GM23338 (cell line): ENCODE measurements around the gene PCDH1. TPM values are rescaled to one million over a fixed set of nuclear protein-coding genes. Genes with fewer than 3 reads are reported as not detected.

Source experiments
- ATAC-seq: fragments of 200-7000 bp; cut with Tn5 transposase; 3 replicates; pipeline ENCODE4 v1.9.1; 2020
- DNase-seq: peaks from one replicate; pipeline ENCODE4 v3.0.0-alpha.2; 2015; ENCODE audit warnings: low spot score
- H2AFZ ChIP-seq: fragments of 200-600 bp; sonication (generic); 2 replicates; pipeline ENCODE4 v1.8.0; 2016; ENCODE audit warnings: antibody characterized with exemption, mild to moderate bottlenecking, moderate library complexity
- H3F3A ChIP-seq: fragments of 200-600 bp; sonication (generic); replicated peaks from 2 replicates; pipeline ENCODE4 v1.8.0; 2017; ENCODE audit warnings: antibody characterized with exemption, mixed run types, low read depth
- H3K27ac ChIP-seq: fragments of 200-600 bp; sonication (generic); 2 replicates; pipeline ENCODE4 v1.6.1; 2016; ENCODE audit warnings: low read depth
- H3K27me3 ChIP-seq: fragments of 200-600 bp; sonication (generic); 2 replicates; pipeline ENCODE4 v1.8.0; 2016; ENCODE audit warnings: mild to moderate bottlenecking, mixed run types, moderate library complexity; ENCODE audit not compliant: insufficient read depth
- H3K36me3 ChIP-seq: fragments of 200-600 bp; sonication (generic); 2 replicates; pipeline ENCODE4 v1.8.0; 2016; ENCODE audit warnings: mild to moderate bottlenecking; ENCODE audit not compliant: insufficient read depth
- H3K4me1 ChIP-seq: fragments of 200-600 bp; sonication (generic); 2 replicates; pipeline ENCODE4 v1.8.0; 2016; ENCODE audit warnings: mild to moderate bottlenecking, moderate library complexity; ENCODE audit not compliant: insufficient read depth
- H3K4me2 ChIP-seq: fragments of 200-600 bp; sonication (generic); 2 replicates; pipeline ENCODE4 v1.7.1; 2017; ENCODE audit warnings: mixed run types
- H3K4me3 ChIP-seq: fragments of 200-600 bp; sonication (generic); 2 replicates; pipeline ENCODE4 v1.6.1; 2016; ENCODE audit warnings: mixed run types
- H3K79me2 ChIP-seq: fragments of 200-600 bp; sonication (generic); replicated peaks from 2 replicates; pipeline ENCODE4 v1.8.0; 2017; ENCODE audit warnings: mild to moderate bottlenecking; ENCODE audit not compliant: insufficient read depth
- H3K9me2 ChIP-seq: fragments of 200-600 bp; sonication (generic); 2 replicates; pipeline ENCODE4 v1.8.0; 2017; ENCODE audit not compliant: insufficient read depth
- H4K20me1 ChIP-seq: fragments of 200-600 bp; sonication (generic); replicated peaks from 2 replicates; pipeline ENCODE4 v1.8.0; 2017; ENCODE audit warnings: mild to moderate bottlenecking; ENCODE audit not compliant: insufficient read depth
- H3K27ac Mint-ChIP-seq: 2 replicates; pipeline ENCODE4 v1.8.0; 2020; ENCODE audit warnings: inconsistent platforms, mild to moderate bottlenecking, moderate library complexity, mixed read lengths
- H3K27me3 Mint-ChIP-seq: 3 replicates; pipeline ENCODE4 v1.8.0; 2022; ENCODE audit warnings: low read depth, mild to moderate bottlenecking, moderate library complexity, mixed read lengths, inconsistent platforms; ENCODE audit not compliant: insufficient read depth, poor library complexity
- H3K36me3 Mint-ChIP-seq: 3 replicates; pipeline ENCODE4 v1.8.0; 2021; ENCODE audit warnings: low read depth, mild to moderate bottlenecking, inconsistent platforms, moderate library complexity, mixed read lengths
- H3K4me1 Mint-ChIP-seq: 3 replicates; pipeline ENCODE4 v1.8.0; 2020; ENCODE audit warnings: mild to moderate bottlenecking, inconsistent platforms, mixed read lengths
- H3K4me3 Mint-ChIP-seq: 3 replicates; pipeline ENCODE4 v1.8.0; 2021; ENCODE audit warnings: moderate library complexity, mild to moderate bottlenecking, inconsistent platforms, mixed read lengths
- H3K9me3 Mint-ChIP-seq: 3 replicates; pipeline ENCODE4 v1.8.0; 2020; ENCODE audit warnings: moderate library complexity, mild to moderate bottlenecking, inconsistent platforms, mixed read lengths
- CREB1 ChIP-seq: fragments of 250-450 bp; sonication (Bioruptor Pico); IDR thresholded peaks from 2 replicates; pipeline ENCODE4 v1.5.0; 2020; ENCODE audit warnings: low read depth, mild to moderate bottlenecking, moderate library complexity
- EZH2 ChIP-seq: fragments of 200-600 bp; sonication (generic); IDR thresholded peaks from one replicate; pipeline ENCODE4 v1.8.0; 2017; ENCODE audit warnings: antibody characterized with exemption, mild to moderate bottlenecking, low read depth; ENCODE audit not compliant: unreplicated experiment
- EZH2phosphoT487 ChIP-seq: fragments of 200-600 bp; sonication (generic); IDR thresholded peaks from one replicate; pipeline ENCODE4 v1.8.1; 2018; ENCODE audit warnings: antibody characterized with exemption; ENCODE audit not compliant: unreplicated experiment
- JUNB ChIP-seq: IDR thresholded peaks from one replicate; pipeline ENCODE4 v1.6.1; 2016; ENCODE audit warnings: antibody characterized with exemption; ENCODE audit not compliant: unreplicated experiment
- NANOG ChIP-seq: IDR thresholded peaks from 2 replicates; pipeline ENCODE4 v1.6.1; 2016; ENCODE audit warnings: antibody characterized with exemption, borderline replicate concordance
- POLR2AphosphoS5 ChIP-seq: IDR thresholded peaks from 2 replicates; pipeline ENCODE4 v1.6.1; 2016; ENCODE audit warnings: antibody characterized with exemption, low read depth
- STAT1 ChIP-seq: IDR thresholded peaks from one replicate; pipeline ENCODE4 v1.6.1; 2016; ENCODE audit warnings: antibody characterized with exemption; ENCODE audit not compliant: unreplicated experiment
- ZNF114 ChIP-seq: fragments of 250-450 bp; sonication (Bioruptor Pico); IDR thresholded peaks from 2 replicates; pipeline ENCODE4 v1.5.0; 2020; ENCODE audit warnings: mild to moderate bottlenecking, moderate library complexity
- ZNF331 ChIP-seq: fragments of 250-450 bp; sonication (Bioruptor Pico); IDR thresholded peaks from 2 replicates; pipeline ENCODE4 v1.5.0; 2020; ENCODE audit warnings: low read depth, mild to moderate bottlenecking, moderate library complexity
- polyA plus RNA-seq: library from polyadenylated mRNA; unstranded; fragments of >200 nt; fragmentation: Nextera tagmentation; extraction: Ambion mirVana; gene quantifications from 2 replicates; pipeline ENCODE4 v1.2.1, GENCODE V29; 2016
- total RNA-seq: library from RNA; depleted of rRNA; stranded (reverse); fragments of >200 nt; shearing (Covaris generic); gene quantifications from 2 replicates; pipeline ENCODE4 v1.2.3, GENCODE V29; 2014
- TF ChIP-seq, protein P1 (sequence below): IDR thresholded peaks from one replicate; pipeline ENCODE4 v1.6.1; 2018; ENCODE audit warnings: antibody characterized with exemption; ENCODE audit not compliant: unreplicated experiment
- TF ChIP-seq, protein P2 (sequence below): fragments of 250-450 bp; sonication (Bioruptor Pico); IDR thresholded peaks from 2 replicates; pipeline ENCODE4 v1.5.0; 2020; ENCODE audit warnings: mild to moderate bottlenecking, moderate library complexity
- TF ChIP-seq, protein P3 (sequence below), 2 experiments: fragments of 200-600 bp in 1 of 2; sonication (generic) in 1 of 2; conservative IDR thresholded peaks; 2 replicates each; pipeline versions ENCODE4 v1.5.1 to v1.6.1; 2016 to 2017; ENCODE audit warnings: antibody characterized with exemption in 2 of 2, low read depth in 2 of 2, mild to moderate bottlenecking in 2 of 2, moderate library complexity in 1 of 2
- TF ChIP-seq, protein P4 (sequence below): IDR thresholded peaks from 2 replicates; pipeline ENCODE4 v1.6.1; 2016; ENCODE audit warnings: antibody characterized with exemption

The PCDH1 gene
- total and polyA plus RNA-seq, 2 experiments from 2014 or later = 26.2 to 183 TPM

DNA sequence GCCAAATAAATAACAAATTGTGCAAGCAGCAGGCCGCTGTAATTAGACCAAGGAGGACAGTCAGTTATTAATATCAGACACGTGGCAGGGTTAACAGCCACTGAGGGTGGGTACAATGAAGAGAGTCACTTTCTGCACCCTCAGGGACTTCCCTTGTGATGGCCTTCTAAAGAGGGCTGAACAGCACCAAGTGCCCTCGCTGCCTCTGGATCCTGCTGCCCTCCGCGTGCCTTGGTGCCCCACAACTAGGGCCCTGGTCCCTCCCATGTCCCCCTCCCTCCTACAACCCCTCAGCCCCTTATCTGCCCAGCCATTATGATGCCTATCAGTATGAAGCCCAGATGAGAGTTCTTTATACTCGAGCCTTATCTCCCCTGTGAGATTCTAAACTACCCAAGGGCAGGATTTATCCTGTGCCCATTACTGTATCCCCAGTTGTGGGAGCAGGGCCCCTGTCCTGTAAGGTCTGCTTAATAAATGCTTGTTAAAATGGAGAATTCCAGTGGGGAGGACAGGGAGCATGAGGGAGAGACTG lies 37.3 kb downstream of the PCDH1 start:
- Mint-ChIP-seq H3K4me1 (peaks cover 94% of the 10 kb centered on the region), H3K36me3 (no peaks in the 10 kb centered on the region; the same call in 2 of the 3 replicates), H3K27ac (peak overlapping the region; percentile 98), H3K27me3 (peaks cover 21% of the 10 kb centered on the region), H3K4me3 (peak overlapping the region; percentile 15; the same call in 1 of the 3 replicates), H3K9me3 (no peaks in the 10 kb centered on the region; the same call in 2 of the 3 replicates)
- Histone ChIP-seq H3K27me3 (no peaks in the 10 kb centered on the region), H3K4me3 (no peak overlapping the region), H3K4me1 (peaks cover 90% of the 10 kb centered on the region), H3F3A (peaks cover 26% of the 10 kb centered on the region), H3K4me2 (peak overlapping the region; percentile 1), H3K9me2 (no peaks in the 10 kb centered on the region), H3K27ac (peak overlapping the region; percentile 81), H3K79me2 (no peaks in the 10 kb centered on the region), H2AFZ (no peak overlapping the region), H4K20me1 (no peaks in the 10 kb centered on the region), H3K36me3 (no peaks in the 10 kb centered on the region)
- DNase-seq = no peak
- no peak for ATAC-seq
- TF ChIP-seq EZH2phosphoT487 = no peak
- TF ChIP-seq, protein P1, sequence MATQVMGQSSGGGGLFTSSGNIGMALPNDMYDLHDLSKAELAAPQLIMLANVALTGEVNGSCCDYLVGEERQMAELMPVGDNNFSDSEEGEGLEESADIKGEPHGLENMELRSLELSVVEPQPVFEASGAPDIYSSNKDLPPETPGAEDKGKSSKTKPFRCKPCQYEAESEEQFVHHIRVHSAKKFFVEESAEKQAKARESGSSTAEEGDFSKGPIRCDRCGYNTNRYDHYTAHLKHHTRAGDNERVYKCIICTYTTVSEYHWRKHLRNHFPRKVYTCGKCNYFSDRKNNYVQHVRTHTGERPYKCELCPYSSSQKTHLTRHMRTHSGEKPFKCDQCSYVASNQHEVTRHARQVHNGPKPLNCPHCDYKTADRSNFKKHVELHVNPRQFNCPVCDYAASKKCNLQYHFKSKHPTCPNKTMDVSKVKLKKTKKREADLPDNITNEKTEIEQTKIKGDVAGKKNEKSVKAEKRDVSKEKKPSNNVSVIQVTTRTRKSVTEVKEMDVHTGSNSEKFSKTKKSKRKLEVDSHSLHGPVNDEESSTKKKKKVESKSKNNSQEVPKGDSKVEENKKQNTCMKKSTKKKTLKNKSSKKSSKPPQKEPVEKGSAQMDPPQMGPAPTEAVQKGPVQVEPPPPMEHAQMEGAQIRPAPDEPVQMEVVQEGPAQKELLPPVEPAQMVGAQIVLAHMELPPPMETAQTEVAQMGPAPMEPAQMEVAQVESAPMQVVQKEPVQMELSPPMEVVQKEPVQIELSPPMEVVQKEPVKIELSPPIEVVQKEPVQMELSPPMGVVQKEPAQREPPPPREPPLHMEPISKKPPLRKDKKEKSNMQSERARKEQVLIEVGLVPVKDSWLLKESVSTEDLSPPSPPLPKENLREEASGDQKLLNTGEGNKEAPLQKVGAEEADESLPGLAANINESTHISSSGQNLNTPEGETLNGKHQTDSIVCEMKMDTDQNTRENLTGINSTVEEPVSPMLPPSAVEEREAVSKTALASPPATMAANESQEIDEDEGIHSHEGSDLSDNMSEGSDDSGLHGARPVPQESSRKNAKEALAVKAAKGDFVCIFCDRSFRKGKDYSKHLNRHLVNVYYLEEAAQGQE = no peak
- TF ChIP-seq STAT1 = no peak
- no peak for TF ChIP-seq ZNF114 (CRISPR knock-in tag)
- TF ChIP-seq, protein P2, sequence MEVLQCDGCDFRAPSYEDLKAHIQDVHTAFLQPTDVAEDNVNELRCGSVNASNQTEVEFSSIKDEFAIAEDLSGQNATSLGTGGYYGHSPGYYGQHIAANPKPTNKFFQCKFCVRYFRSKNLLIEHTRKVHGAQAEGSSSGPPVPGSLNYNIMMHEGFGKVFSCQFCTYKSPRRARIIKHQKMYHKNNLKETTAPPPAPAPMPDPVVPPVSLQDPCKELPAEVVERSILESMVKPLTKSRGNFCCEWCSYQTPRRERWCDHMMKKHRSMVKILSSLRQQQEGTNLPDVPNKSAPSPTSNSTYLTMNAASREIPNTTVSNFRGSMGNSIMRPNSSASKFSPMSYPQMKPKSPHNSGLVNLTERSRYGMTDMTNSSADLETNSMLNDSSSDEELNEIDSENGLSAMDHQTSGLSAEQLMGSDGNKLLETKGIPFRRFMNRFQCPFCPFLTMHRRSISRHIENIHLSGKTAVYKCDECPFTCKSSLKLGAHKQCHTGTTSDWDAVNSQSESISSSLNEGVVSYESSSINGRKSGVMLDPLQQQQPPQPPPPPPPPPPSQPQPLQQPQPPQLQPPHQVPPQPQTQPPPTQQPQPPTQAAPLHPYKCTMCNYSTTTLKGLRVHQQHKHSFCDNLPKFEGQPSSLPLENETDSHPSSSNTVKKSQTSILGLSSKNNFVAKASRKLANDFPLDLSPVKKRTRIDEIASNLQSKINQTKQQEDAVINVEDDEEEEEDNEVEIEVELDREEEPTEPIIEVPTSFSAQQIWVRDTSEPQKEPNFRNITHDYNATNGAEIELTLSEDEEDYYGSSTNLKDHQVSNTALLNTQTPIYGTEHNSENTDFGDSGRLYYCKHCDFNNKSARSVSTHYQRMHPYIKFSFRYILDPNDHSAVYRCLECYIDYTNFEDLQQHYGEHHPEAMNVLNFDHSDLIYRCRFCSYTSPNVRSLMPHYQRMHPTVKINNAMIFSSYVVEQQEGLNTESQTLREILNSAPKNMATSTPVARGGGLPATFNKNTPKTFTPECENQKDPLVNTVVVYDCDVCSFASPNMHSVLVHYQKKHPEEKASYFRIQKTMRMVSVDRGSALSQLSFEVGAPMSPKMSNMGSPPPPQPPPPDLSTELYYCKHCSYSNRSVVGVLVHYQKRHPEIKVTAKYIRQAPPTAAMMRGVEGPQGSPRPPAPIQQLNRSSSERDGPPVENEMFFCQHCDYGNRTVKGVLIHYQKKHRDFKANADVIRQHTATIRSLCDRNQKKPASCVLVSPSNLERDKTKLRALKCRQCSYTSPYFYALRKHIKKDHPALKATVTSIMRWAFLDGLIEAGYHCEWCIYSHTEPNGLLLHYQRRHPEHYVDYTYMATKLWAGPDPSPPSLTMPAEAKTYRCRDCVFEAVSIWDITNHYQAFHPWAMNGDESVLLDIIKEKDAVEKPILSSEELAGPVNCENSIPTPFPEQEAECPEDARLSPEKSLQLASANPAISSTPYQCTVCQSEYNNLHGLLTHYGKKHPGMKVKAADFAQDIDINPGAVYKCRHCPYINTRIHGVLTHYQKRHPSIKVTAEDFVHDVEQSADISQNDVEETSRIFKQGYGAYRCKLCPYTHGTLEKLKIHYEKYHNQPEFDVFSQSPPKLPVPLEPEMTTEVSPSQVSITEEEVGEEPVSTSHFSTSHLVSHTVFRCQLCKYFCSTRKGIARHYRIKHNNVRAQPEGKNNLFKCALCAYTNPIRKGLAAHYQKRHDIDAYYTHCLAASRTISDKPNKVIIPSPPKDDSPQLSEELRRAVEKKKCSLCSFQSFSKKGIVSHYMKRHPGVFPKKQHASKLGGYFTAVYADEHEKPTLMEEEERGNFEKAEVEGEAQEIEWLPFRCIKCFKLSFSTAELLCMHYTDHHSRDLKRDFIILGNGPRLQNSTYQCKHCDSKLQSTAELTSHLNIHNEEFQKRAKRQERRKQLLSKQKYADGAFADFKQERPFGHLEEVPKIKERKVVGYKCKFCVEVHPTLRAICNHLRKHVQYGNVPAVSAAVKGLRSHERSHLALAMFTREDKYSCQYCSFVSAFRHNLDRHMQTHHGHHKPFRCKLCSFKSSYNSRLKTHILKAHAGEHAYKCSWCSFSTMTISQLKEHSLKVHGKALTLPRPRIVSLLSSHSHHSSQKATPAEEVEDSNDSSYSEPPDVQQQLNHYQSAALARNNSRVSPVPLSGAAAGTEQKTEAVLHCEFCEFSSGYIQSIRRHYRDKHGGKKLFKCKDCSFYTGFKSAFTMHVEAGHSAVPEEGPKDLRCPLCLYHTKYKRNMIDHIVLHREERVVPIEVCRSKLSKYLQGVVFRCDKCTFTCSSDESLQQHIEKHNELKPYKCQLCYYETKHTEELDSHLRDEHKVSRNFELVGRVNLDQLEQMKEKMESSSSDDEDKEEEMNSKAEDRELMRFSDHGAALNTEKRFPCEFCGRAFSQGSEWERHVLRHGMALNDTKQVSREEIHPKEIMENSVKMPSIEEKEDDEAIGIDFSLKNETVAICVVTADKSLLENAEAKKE (CRISPR knock-in tag) = no peak
- TF ChIP-seq JUNB = no peak
- TF ChIP-seq ZNF331 = no peak
- no peak for TF ChIP-seq CREB1 (CRISPR knock-in tag)
- no peak for TF ChIP-seq POLR2AphosphoS5
- TF ChIP-seq, protein P3, sequence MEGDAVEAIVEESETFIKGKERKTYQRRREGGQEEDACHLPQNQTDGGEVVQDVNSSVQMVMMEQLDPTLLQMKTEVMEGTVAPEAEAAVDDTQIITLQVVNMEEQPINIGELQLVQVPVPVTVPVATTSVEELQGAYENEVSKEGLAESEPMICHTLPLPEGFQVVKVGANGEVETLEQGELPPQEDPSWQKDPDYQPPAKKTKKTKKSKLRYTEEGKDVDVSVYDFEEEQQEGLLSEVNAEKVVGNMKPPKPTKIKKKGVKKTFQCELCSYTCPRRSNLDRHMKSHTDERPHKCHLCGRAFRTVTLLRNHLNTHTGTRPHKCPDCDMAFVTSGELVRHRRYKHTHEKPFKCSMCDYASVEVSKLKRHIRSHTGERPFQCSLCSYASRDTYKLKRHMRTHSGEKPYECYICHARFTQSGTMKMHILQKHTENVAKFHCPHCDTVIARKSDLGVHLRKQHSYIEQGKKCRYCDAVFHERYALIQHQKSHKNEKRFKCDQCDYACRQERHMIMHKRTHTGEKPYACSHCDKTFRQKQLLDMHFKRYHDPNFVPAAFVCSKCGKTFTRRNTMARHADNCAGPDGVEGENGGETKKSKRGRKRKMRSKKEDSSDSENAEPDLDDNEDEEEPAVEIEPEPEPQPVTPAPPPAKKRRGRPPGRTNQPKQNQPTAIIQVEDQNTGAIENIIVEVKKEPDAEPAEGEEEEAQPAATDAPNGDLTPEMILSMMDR (conservative IDR thresholded peaks at IDR 0.05; ENCODE audit: low read depth in 2 of 2) = no peak
- no peak for TF ChIP-seq EZH2
- TF ChIP-seq, protein P4, sequence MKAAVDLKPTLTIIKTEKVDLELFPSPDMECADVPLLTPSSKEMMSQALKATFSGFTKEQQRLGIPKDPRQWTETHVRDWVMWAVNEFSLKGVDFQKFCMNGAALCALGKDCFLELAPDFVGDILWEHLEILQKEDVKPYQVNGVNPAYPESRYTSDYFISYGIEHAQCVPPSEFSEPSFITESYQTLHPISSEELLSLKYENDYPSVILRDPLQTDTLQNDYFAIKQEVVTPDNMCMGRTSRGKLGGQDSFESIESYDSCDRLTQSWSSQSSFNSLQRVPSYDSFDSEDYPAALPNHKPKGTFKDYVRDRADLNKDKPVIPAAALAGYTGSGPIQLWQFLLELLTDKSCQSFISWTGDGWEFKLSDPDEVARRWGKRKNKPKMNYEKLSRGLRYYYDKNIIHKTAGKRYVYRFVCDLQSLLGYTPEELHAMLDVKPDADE = no peak
- TF ChIP-seq NANOG = no peak
